Measurements from ENCODE around the gene OAT. TPM values are rescaled to one million over a fixed set of nuclear protein-coding genes. Genes with fewer than 3 reads are reported as not detected.
A peak's percentile ranks its signal among the peaks of the same experiment; 100 is the strongest.

The OAT gene
- polyA plus RNA-seq, 4 donors, result 84.9 to 102 (median 88.5) TPM

DNA sequence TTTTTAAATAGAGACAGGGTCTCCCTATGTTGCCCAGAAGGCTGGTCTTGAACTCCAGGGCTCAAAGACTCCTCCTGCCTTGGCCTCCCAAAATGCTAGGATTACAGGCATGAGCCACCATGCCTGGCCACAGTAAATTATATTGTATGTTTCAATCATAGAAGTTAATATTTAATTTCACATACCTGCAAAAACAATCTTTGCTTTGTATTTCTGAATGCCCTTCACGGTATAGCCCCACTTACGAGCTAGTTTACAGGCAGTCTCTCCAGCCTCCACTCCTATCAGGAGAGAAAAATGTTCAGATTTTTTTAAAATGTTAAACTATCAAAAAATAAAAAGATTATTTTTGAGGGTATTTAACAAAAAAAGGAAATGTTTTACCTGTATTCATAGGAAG, 10.4 kb downstream of the OAT start:
- DNase-seq (ENCODE audit: low read depth in 4 of 4, low spot score in 2 of 4), result no peak

DNA sequence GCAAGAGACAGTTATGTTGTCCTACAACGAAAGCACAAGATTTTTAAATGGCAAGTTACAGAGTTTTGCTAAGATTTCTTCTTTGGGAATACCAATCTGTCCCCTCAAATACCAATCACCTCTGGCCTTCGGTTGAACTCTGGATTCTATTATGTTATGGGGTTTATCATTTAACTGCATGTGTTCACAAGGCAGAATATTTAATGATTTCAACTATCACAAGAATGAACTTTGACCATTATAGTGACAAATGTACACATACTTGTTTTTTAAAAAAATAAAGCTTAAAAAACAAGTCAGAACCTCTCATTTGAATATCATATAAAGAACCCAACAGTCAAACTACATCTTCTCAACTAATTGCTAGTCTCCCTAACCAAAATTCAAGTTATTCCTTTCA, 11.3 kb downstream of the OAT start:
- DNase-seq (ENCODE audit: low read depth in 4 of 4, low spot score in 2 of 4), result no peak

DNA sequence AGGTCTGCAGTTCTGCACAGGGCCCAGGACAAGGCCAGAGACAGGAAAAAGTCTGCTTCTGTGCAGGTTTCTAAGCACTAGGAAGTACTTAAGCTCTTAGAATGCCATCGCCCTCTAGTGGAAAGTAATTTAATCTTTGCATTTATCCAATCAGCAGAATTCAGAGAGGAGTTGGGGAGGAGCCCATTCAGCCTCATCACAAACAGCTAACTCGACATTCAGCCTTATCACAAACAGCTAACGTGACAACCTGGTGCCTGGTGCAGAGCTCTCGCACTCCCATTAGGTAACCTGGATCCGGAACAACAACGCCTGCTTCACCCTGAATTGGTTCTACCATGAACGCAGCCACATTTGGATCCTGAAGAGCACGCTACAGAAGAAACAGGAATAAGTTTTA, 15.2 kb downstream of the OAT start:
- DNase-seq (ENCODE audit: low read depth in 4 of 4, low spot score in 2 of 4), result peak in 3 of 4 donors; percentile 57 to 78 (median 63)

DNA sequence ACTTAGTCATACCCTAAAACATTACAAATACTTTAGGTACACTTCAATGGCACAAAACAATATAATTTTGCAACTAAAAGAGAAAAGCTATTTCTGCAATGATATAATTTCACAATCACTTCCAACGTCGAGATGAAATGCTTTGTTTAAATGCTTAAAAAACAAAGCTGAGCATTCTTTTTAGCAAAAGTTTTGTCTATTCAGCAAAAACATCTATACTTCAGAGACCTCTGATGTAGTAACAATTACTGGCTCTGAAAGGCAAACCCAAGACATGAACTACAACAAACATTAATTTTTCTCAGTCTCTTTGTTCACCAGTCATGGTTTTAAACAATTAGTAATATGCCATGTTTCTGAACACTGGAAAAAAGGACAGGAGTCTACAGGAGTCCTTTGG, 16.4 kb downstream of the OAT start:
- no peak for DNase-seq (ENCODE audit: low read depth in 4 of 4, low spot score in 2 of 4)

DNA sequence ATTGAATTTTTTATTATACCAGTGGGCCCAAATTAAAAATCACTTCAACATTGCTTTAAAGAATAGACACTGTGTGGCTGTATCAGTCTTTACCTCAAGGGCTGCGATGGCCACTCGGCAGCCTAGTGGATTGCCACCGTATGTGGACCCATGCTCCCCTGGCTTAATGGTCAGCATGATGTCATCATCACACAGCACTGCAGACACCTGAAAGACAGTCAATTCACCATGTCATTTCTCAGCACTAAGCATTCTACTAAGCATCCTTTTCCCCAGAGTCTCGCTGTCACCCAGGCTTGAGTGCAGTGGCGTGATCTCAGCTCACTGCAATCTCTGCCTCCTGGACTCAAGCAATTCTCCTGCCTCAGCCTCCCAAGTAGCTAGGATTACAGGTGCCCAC, 17.1 kb downstream of the OAT start:
- DNase-seq (ENCODE audit: low read depth in 4 of 4, low spot score in 2 of 4), result no peak

DNA sequence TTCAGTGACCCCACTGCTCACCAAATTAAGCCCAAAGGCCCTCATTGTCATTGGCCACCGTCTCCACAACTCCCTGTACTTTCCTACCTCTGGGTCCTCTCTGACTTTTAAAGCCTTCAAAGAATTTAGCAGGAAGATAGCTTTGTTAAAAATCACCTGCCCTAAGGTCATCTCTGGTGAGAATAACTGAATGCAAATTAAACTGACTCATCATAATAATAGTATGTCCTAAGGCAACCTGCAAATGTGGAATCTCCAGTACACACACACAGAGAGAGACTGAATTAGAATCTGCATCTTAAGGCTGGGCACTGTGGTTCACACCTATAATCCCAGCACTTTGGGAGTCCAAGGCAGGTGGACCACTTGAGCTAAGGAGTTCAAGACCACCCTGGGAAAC, 24.1 kb downstream of the OAT start:
- no peak for DNase-seq (ENCODE audit: low read depth in 4 of 4, low spot score in 2 of 4)

DNA sequence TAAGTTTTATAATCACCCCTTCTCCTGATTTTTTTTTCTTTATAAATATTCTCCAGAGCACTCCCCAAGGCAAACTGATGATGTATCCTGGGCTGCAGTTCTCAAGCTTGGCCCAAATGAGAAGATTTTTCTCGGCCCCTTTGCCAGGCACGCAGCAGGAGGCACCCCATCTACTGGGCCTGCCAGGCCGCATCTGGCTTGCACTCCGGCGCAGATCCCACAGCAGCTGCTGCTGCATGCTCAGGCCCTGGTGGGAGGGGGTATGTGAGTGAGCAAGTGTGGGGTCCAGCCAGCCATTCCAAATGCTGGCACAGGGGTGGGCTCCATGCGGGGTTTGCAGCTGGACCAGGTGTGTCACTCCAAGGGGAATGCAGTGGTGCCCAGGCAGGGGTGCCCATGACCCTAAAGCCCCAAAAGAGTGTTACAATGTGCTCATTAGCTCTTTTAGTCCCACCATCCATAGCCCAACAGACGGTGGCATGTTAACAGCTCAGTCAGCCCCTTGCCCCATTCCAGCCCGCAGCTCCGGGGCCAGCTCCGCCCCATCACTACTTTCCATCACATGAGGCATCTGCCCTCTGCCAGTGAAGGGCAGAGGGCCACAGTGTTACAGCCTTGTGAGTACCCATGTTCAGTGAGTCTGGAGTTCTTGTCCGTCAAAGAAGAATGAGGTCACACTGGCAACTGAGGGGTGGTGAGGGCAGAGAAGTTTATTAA, 25.9 kb downstream of the OAT start:
- no peak for DNase-seq (ENCODE audit: low read depth in 4 of 4, low spot score in 2 of 4)

DNA sequence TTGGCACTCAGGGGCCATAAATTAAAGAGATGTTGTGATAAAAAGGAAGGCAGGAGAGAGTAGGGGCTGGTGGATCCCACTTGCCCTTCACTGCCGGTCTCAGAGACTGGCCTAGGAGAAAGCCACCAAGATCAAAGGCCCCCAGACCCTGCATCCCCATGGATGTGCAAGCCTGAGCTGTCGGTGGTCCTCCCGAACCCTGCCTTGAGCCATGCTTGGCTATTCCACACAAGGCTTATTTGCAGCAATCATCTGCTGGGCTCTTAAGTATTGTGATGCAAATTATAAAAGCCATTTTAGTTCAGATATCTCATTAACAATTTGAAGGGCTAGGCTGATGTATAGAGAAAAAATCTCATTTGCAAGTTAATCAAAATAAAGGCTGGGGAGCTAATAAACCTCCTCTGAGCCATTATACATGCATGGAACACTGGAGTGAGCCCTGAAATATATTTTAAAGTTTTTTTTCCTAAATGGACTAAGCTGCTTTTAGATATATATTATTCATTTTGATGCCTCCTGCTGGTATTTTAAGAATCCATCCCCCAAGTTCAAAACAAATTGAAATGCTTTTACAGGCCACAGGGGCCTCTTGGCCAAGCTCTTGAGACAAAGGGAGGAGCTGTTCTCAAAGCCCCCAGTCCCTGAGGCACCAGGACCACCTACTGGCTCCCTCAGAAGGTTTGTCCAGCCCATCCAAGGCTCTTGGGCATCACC, 28.1 kb downstream of the OAT start:
- no peak for DNase-seq (ENCODE audit: low read depth in 4 of 4, low spot score in 2 of 4)

DNA sequence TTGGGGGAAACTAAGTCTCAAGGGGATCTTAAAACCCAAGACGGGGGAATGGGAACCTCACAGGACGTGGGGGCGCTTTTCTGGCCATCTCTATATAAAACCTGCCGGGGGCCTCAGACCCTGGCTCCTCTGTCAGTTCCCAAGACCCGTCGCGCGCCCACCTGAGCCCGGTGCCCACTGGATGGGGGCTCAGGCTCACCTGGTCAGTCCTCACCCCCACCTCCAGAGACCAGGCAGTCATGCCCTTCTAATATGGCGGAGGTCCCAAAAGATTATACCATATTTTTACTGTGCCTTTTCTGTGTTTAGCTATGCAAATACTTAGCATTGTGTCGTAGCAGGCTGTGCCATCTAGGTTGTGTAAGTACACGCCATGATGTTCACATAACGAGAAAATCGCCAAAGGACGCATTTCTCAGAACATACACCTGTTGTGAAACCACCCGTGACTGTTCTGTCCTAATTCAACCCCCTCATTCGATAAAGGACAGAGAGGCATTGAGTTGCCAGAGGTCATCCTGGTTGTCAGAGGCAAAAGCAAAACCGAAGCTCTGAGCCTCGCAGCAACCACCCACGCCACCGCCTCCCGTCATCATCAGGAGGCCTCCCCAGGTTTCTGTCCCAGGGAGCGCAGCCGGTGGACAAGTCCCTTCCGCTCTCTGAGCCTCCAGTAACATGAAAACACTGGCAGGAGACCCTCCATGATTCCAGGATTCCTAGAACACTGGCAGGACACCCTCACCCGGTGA, 28.9 kb downstream of the OAT start:
- DNase-seq (ENCODE audit: low read depth in 4 of 4, low spot score in 2 of 4), result no peak

DNA sequence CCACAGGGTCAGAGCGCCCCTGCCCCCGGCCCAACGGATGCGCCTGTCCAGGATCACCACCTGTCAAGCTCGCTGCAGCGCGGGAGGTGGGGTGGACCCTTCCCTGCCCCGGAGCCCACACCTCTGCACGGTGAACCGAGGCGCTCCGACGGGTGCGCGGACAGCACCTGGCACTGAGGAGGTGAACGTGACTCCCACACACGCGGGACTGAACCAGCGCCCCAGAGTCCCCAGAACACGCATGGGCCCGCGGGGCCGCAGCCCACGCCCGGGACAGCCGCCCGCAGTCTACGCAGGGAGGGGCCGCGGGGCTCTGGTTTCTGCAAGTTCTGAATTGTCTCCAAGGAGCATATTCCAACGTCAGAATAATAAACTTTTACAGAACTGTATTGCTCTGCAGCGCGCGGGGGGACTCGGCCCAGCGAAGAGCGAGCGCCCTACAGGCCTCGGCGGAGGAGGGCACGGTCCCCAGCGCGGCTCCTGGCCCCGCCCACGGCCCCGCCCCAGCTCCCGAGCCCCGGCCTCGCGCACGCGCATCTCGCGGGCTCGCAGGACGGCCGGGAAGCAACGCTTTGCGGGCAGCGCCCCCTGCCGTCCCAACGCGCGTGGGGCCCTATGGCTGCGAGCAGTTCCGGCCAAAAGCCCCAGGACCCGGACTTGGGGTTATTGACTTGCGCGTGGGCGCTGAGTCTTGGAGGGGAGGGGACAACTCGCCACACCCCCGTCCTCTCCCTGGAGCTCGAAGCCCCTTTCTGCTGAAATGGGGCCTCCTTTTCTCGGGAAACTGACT, 29.7 kb downstream of the OAT start:
- peak in 3 of 4 donors; percentile 69 to 79 (median 72) for DNase-seq (ENCODE audit: low read depth in 4 of 4, low spot score in 2 of 4)

DNA sequence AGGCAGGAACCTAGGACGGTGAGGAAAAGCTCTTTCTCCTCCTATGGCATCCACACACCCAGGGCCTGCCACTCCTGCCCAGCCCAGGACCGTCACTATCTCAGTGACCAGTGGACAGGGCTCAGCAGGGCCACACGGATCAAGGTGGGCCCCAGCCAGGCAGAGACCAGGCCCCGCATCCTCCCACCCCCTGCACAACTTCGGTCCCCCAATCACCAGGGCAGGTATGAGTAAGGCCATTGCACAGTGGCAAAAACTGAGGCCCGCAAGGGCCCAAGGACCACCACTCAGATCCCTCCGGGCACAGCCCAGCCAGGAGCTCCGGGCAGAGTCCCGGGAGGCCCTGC, 30.3 kb downstream of the OAT start:
- no peak for DNase-seq (ENCODE audit: low read depth in 4 of 4, low spot score in 2 of 4)

DNA sequence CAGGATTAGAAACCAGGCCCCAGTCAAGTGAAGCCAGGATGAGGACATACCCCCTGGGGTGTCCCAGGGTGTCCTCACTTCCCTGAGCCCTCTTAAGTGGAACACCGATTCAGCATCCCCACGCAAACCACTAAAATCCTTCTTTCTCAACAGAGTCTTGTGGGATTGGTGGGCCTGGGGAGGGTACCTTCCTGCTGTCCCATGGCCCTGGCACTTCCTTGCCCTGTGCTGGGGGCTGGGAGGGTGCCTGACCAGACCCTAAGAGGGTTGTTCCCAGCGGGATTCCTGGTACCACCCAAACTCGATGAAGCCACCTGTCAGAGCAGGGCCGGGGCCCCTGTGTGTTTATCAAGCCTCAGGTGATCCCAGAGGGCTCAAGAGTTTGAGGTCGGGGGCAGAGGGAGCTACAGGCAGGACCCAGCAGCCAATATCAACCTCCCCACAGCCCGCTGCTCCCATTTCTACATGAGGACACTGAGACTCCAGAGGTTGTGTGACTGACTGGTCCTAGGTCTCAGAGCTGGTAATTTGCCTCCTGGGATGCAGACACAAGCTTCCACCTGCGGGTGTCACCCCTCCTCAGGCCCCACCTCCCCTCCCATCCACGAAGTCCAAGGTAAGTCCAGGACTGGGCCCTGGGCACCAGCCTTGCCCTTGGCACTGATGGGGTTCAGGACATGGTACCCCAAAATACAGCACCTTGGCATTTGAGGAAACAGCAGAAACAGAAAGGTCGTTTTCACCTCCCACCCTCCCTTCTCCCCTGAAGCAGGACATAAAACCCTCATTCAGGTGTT, 31.4 kb downstream of the OAT start:
- DNase-seq (ENCODE audit: low read depth in 4 of 4, low spot score in 2 of 4), result no peak

DNA sequence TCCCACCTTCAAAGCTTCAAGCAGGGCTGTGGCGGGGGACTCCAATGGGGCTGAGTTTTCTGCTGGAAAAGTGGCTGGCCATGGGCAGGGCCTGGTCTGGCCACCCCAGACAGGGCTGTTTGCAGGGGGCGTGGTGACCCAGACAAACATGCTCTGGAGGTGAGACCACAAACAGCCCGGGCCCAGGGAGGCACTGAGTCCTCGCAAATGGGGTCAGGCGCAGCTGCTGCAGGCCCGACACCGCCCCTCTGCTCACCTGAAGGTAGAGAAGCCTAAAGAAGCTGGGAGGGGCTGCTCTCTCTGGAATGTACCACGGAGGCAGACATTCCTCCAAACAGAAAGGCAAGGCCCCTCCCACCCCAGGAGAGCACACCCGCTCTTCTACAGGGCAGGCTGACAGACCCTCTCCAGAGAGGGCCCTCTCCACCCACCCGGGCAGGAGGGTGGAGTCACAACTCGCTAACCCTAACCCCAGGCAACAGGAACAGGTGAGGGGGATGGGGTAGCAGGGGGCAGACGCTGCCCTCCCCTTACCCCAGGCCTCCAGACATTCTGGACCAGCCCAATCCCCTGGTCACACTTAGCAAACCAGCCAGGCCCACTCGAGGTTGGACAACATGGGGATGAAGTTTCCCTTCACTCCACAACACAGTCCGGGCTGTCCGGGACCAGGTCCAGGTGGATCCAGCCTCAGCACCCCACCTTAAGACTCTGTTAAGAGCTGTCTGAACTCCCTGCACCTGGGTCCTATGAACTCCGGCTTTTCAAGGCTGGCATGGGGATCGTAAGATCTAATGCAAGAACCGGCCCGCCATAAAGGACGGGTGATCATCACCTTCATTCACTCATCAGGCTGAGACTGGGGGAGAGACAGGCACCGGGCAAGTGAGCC, 32.3 kb downstream of the OAT start:
- no peak for DNase-seq (ENCODE audit: low read depth in 4 of 4, low spot score in 2 of 4)

DNA sequence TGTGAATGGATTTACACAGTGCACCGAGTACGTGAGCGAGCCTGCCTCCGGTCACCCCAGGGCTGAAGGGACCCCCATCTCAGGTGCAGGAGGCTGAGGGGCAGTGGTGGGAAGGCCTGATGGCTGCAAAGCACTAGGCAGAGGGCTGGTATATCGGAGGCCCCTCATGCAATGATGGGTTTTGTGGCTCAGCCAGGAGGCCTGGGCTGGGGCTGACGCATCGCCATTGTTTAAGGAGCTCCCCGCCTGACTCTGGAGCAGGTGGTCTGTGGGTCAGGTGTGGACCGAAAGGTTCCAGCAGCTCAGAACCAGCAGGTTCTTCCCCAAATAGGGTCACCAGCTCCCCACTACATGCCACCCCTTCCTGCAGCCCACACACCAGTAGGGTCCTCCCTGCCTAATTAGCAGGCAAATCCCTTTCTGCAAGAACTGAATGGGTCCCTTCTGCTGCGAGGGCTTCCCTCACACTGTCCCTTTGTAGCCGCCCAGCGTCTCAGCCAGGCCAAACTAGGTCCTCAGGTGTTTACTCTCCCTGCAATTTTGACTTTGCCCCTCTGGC, 33.0 kb downstream of the OAT start:
- DNase-seq (ENCODE audit: low read depth in 4 of 4, low spot score in 2 of 4), result no peak

DNA sequence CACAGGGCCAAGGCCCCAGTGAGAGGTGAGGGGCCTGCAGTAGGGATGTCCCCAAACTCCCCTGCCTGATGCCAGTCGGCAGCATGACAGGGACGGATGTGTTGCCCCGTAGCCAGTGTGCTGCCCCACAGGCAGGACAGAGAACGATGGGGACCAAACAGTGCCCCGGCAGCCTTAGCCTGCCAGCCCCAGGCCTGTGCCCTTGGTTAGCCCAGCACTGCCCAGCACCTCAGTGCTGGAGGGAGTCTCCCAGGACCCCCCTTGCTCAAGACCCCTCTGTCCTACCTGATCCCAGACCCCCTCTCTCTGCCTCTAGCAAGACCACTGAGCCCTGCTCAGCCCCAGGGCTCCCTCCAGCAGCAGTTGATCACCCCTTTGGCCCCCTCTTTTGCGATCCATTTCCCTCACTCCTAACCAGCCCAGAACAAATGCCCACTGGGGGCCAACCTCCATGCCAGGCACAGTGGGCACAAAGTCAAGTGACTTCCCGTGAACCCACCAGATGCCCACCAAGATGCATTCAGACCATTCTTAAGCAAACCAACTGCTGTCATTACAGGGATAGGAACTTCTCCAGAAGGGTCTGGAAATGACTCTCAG, 34.0 kb downstream of the OAT start:
- DNase-seq (ENCODE audit: low read depth in 4 of 4, low spot score in 2 of 4), result no peak

DNA sequence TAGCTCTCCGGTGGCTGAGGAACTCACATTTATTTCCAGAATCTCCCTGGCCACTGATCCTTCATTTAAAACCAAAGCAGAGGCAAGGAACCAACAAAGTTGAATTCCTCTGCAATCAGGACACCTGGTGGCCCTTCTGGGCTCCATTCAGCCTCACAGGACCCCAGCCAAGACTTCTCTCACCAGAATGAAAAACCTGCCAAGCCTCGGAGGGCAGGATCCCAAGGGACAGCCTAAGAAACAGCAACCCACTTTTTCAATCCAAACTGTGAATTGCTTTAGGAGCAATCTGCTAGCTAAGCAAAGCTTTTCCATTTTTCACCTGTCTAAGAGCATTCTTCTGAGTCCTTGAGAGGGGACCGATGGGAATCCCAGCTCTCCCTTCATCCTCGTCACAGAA, 34.6 kb downstream of the OAT start:
- DNase-seq (ENCODE audit: low read depth in 4 of 4, low spot score in 2 of 4), result no peak

DNA sequence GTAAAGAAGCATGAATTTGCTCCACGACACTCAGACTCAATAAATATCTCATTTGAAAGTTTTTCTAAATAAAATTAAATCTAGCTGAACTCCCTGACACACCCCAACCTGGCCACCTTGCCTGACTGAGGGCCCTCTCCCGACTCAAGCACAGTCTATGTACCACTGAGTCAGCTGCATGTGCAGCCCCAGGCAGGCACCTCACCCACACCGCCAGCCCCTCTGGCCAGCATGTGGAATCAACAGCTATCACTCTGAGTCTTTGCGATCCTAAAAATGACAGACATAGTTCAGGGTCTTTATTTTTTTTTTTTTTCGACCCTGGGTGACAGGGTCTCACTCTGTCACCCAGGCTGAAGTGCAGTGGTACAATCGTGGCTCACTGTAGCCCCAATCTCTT, 35.2 kb downstream of the OAT start:
- no peak for DNase-seq (ENCODE audit: low read depth in 4 of 4, low spot score in 2 of 4)

DNA sequence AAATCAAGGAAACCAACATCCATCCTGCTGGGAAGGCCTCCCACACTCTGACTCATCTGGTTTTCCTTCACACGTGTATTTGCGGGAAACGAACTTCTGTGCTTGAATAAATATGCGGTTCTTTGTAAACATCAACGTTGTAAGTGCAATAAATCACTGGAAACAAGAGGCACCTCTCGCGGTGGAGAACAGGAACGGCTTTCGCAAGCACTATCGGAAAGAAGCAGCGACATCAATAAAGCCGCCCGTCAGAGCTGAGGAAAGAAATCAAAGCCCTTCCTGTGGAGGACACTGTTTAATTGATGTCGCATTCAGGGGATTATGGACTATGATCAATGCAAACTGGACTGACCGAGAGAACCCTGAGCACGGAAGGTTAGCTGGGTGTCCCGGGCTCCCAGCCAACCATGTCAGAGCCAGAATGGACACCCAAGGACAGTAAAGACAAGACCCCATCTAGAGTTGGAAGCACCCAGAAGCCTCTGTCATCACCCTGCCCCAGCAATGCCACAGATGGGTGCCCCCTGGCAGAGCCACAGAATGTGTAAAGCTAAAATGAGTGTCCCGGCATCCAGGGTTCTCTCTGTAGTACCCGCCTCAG, 37.6 kb downstream of the OAT start:
- no peak for DNase-seq (ENCODE audit: low read depth in 4 of 4, low spot score in 2 of 4)

Measured in left renal cortex interstitium (tissue), 4 donors.